Amniotic epithelial cell (primary cell): ENCODE results near the gene ACKR4.
"Not testable (repeated sequence)": the region's sequence is repeated elsewhere in the genome, so short reads cannot be mapped to it uniquely, and the experiment has no call there.

ENCODE experiments used
- DNase-seq: peaks from one replicate; pipeline ENCODE4 v3.0.0-alpha.2; 2010; ENCODE audit warnings: low read depth

Gene ACKR4

DNA sequence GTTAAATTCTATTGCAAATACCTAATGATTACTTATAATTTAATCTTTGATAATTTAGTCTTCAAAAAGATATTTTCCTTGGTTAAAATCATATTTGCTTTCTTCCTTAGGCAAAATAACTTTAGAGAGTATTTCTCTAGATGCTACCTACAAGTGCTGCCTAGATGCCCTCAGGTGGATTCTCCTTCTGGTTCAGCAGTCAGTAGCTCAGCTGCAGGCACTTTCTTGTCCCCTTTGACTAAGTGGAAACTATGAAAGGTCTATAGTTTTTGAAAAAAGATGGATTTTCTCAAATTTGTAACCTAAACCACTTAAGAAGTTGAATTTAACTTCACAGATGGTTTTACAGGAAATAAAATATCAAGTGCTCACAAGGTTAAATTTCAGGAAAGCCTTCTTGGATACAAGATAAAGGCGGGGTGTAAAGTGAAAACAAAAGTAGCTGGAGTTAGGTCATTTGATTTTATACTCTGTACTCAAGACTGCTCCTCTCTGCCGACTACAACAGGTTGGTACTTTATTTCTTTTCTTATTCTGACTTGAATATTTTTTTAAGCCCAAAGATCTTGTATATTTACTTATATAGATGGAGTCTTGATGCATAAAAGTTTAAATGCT is at the start of gene ACKR4:
Gene ACKR4 (plus strand): TSS at position 455 of the 618 bp plus-strand sequence. CDS start 3,128 bp downstream, outside the sequence.
- no peak for DNase-seq

DNA sequence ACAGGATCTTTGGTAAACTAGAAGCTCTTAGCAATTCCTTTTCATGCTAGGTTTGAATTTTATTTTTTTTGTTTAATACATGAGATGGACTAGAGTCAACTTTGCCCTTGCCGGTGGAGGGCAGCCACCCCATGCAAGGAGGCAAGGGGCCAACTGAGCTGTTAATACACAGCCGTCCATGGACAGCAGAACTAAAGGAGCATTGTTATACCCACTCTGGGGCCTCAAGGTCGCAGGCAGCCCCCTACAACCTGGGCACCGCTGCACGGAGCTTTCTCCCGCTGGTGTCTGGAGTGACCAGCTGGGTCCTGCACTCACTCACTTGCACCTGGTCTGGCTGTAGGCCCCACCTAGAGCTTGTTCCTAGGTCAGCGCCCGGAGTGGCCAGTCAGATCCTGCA is 47.9 kb upstream of the ACKR4 start:
- DNase-seq, result no peak

DNA sequence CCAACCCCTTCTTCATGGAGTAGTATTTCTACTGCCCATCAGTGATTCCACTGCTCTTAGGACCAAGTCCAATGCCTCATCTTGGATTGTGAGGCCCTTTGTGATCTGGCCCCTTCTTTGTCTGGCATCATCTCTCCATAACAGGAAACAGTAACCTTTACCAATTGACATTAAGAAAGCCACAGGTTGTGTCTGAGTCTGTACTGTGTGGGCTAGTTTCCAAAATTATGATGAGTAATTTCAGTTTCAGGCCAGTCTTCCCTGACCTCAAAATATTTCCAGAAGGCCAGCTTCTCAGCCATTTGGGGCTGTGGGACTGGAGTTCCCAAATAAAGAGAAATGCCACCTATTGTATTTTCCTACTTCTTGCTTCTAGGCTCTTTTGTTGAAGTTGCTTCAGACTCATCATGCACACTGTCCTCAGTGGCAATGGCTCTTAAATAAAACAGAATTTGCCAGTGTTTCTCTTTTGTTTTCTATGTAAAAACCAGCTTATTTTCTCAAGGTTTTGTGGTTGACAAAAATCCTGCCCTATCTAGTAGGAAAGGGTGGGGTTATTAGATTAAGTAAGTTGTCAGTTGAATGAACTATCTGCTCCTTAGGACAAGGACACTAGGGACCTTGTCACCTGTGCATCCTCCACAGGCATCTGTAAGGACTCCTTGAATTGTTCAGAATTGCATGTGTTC is 47.0 kb upstream of the ACKR4 start:
- peak; percentile 49 for DNase-seq

DNA sequence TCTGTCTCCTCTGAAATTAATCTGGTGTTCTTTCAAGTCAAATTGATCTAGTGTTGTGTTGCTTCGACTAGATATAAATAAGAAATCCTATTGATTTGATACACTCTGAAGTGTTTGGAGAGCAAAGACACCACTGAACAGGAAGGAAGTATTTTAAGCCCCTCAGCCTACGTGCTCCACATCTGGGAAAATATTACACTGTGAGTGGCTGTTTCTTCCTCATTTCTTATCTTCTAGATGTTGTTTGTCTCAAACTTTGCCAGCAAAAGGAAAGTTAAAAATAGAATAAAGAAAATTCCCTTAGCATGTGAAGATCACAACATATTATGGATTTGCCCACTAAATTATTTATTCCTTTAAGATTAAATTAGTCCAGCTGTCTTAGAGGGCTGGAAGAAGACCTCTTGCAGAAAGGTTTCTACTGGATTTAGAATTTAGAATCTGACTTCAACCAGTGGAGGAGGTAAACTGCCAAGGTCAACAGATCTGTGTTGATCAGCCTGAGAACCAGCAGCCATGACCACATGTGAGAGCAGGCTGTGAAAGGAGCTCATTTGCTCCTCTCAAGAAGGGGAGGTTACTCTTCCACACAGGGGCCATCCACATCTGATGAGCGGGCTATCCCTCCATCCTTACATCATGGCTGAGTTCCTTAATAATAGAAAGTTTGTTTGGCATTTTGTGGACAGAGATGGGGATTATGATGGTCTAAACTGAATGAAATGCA is 46.3 kb upstream of the ACKR4 start:
- peak; percentile 8 for DNase-seq

DNA sequence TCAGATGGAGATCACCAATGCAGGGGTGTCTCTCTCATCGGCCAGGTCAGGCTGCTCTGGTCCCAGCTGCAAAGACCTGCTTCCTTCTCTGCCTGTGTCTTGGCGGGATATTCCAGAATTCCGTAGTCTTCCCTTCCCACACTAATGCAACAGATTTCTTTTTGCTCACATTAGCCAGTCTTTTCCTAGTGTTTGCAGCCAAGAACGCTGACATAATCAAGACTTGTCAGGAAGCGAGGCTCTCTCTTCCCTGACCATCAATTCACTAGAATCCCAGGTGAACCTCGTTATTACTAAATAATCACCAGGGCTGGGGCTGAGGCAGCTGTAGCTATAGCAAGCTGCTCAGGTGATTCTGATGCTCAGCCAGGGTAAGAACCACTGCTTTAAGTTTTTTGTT is 43.2 kb upstream of the ACKR4 start:
- no peak for DNase-seq

DNA sequence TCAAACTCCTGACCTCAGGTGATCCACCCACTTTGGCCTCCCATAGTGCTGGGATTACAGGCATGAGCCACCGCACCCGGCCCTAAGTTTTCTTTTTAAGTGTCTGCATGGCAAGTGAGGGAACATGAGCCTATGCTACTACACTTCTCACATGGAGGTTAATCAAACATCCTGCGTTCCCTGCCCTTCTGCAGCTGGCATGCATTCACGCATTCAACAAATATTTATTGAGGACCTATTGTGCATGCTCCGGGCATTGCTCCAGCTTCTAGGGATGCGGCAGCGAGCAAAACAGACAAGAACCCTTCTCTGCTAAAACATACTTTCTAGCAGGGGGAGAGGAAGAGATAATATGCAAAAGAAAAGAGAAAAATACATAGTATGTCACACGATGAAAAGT is 42.6 kb upstream of the ACKR4 start:
- DNase-seq, result no peak

DNA sequence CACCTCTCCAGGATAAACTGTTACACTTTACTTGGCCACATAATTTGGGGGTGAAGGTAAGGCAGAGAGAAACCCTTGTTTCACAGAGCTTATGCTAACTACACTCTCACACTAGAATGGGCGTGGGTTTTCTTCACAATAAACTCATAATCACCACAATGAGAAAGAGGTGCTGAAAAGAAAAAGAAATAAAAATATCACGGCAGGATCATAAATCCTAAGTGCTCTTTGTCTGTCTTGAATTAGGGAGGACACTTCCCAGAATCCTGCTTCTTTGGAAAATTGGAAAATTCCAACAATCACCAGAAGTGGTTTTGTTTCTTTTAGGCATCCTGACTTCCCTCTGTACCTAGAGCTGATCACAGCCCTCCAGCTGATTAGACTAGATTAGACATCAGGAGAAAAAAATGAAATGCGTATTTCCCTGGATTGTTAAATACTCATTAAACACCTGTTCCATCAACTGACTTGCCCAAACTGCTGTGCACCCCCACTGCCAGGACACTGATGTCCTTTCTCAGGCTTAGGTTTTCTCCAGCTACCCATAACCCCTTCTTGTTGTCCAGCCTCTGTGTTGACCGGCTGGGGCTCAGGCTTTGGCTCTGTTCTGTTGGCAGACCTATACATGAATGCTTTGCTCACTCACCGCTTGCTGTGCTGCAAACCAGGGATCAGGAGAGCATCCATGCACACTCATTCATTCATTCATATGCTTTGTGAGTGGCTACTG is 41.6 kb upstream of the ACKR4 start:
- DNase-seq, result no peak

DNA sequence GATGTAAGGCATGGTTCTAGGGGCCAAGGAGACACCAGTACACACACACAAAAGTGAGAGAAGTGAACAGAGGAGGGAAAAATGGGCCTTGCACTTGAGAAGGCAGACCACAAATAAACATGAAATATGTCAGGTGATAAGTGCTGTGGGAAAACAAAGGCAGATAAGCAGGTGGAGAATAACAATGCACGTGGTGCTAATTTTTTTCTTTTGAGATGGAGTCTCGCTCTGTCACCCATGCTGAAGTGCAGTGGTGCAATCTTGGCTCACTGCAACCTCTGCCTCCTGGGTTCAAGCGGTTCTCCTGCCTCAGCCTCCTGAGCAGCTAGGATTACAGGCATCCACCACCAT is 41.1 kb upstream of the ACKR4 start:
- not testable (repeated sequence) for DNase-seq

DNA sequence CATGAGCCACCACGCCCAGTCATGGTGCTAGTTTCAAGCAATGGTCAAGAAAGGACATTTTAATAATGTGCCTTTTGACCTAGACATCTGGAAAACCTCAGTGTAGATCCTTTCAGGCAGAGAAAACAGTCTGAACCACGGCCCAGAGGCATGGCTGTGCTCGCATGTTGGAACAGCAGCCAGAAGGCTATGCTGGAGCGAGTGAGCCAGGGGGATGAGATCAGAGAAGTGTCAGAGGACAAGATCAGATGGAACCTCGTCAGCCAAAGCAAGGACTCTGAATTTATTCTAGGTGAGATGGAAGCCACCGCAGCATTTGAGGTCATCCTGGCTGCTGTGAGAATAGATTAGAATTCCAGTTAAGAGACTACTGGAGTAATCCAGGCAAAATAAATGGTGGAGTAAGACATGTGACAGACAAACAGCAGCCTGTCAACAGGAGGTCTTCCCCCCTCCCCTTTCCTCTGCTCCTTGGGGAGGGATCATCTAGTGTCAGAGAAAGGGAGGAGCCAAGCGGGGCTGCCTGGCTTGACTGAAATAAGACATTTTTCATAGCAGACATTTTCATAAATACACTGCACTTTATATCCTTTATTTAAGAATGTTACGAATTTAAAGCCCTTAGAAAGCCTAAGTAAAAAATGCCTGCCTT is 40.4 kb upstream of the ACKR4 start:
- DNase-seq, result no peak

DNA sequence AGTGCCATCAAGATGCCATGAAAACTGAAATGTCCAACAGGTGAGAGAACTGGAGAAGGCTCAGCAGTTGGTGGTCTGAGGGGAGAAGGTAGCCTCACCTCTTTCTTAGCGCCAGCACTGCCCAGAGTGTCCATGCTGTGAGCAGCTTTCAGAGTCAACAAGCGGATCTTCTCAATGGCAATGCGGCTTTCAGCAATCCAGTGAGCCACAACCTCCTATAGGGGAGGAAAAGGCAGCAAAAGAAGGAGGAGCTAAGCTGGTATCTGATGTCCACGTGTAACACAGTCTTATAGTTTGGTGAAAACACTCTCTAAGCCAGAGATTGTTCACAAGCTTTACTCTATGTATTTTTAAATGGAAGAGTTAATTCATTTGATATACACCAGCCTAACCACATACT is 36.1 kb upstream of the ACKR4 start:
- DNase-seq, result no peak

DNA sequence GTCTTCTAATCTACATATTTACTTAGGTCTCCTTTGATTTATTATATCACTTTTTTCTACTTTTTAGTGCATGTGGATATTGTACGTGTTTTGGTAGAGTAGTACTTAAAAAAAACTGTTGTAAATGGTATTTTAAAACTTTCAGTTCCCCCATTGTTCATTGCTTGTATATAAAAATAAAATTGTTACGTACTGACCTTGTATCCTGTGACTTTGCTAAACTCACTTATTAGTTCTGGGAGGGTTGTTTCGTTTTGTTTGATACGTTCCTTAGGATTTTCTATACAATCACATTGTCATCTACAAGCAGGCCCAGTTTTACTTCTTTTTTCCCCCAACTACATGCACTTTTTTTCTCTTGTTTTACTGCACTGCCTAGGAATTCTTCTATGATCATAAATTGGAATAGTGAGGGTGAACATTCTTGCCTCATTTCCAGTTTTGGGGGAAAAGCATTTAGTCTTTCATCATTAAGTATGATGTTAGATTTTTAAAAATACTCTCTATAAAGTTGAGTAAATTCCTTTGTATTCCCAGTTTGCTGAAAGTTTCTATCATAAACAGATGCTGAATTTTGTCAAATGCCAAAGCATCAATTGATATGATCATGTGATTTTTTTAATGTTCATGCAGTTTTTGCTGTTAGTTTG is 33.5 kb upstream of the ACKR4 start:
- DNase-seq, result no peak

DNA sequence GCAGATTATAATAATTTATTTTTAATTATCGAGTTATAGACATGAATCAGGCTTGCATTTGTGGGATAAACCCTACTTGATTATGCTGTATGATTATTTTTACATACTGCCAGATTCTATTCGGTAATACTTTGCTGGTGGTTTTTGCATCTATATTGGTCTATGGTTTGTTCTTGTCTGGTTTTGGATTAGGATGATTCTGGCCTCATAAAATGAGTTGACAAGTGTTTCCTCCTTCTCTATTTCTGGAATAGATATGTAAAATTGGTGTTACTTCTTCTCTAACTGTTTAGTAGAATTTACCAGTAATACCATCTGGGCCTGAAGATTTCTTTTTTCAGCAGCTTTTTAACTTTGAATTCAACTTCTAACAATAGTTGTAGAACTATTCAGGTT is 33.0 kb upstream of the ACKR4 start:
- no peak for DNase-seq

DNA sequence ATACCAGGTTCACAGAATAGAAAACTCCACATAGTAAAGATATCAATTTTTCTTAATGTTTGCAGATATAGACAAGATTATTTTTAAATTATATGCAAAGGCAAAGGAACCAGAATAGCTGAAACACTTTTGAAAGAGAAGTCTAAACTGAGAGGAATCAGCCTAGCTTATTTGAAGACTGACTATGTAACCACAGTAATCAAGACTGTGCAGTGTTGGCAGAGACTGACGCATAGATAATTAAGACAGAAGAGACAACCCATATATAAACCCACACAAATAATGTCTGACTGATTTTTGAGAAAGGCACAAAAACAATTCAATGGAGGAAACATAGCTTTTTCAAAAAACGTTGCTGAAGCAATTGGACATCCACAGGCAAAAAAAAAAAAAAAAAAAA is 28.6 kb upstream of the ACKR4 start:
- DNase-seq, result no peak

DNA sequence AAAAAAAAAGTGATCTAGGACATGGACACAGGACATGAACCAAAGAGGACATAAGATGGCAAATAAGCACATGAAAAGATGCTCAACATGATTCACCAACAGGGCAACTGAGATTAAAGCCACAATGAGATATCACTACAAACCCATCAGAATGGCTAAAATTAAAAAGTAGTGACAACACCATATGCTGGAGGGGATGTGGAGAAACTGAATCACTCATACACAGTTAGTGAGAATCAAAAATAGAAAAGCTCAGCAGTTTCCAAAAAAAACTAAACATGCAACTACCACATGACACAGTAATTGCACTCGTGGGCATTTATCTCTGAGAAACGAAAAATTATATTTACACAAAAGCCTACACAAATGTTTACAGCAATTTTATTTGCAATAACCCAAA is 27.9 kb upstream of the ACKR4 start:
- no peak for DNase-seq

DNA sequence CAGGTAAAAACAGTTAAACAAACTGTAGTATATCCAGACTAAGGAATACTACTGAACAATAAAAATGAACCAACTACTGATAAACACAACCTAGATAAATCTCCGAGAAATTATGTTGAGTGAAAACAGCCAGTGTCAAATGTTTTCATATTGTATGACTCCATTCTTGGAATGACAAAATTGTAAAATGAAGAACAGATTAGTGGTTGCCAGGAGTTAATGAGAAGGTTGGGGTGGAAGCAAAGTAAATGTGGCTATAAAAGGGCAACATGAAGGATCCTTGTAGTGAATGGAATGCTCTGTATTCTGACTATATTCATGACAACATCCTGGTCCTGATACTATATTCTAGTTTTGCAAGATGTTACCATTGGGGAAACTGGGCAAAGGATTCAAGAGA is 27.5 kb upstream of the ACKR4 start:
- DNase-seq, result no peak

DNA sequence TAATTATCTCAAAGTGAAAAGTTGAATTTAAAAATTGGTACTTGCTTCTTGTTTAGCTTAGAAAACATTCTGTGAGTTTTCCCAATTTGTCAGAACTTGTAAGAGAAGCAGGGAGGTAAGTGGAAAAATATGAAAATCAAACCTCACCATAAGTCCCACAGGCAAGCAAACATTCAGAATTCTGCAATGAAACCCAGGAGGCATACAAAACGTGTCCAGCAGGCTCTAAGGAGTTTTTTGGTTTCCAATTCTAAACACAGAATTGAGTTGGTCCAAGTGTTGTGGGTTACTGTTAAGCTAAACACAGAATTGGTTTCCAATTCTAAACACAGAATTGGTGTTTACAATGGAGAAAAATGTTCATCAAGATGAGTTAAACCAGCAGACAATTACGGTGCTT is 27.1 kb upstream of the ACKR4 start:
- no peak for DNase-seq

DNA sequence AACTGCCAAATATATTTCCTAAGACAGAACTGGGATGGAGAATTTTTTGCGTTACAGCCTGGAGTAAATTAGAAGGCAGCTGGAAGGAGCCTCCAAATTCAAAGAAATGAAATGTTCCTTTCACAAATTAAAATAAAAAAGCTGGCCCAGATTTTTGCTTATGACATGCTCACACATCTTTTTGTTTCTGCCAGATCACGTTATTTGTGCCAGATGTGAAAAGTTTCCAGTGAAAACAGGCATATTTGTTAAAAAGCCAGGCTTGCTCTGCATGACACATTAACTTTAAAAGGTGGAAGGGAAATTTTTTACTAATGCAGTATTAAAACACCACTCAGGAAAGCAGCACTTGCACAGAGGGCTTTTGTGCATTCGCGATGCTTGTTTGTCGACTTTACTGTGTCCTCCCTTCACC is 23.3 kb upstream of the ACKR4 start:
- no peak for DNase-seq

DNA sequence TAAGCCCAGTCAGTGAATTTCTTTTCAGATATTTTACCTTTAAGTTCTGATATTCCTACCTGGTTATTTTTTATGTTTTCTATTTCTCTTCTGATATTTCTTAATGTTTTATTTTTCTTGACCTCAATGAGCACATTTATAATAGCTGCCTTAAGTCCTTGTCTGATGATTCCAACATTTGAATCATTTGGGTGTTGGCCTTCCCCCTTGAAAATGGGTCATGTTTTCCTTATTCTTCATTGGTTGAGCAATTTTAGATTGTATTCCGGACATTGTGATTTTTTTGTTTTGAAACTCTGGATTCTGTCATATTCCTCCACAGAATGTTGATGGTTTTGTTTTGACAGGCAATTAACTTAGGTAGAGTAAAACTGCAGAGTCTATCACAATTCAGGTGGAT is 9.7 kb upstream of the ACKR4 start:
- no peak for DNase-seq

DNA sequence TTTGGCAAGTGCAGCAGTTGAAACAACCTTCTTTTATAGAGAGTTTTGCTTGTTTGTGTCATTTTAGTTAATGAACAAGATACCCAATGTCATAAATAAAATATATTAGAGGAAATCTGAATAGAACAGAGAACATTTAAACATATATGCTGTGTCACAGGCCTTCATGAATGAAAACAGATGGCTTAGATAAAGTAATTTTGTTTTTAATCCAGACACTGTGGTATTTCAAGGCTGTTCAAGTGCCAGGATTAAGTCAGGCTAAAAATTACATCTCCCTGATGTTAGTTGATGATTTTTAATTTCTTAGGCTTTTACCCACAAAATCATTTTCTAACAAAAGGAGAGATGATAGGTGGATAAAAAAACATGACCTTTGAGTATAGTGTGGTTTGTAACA is 4.9 kb upstream of the ACKR4 start:
- DNase-seq, result no peak

DNA sequence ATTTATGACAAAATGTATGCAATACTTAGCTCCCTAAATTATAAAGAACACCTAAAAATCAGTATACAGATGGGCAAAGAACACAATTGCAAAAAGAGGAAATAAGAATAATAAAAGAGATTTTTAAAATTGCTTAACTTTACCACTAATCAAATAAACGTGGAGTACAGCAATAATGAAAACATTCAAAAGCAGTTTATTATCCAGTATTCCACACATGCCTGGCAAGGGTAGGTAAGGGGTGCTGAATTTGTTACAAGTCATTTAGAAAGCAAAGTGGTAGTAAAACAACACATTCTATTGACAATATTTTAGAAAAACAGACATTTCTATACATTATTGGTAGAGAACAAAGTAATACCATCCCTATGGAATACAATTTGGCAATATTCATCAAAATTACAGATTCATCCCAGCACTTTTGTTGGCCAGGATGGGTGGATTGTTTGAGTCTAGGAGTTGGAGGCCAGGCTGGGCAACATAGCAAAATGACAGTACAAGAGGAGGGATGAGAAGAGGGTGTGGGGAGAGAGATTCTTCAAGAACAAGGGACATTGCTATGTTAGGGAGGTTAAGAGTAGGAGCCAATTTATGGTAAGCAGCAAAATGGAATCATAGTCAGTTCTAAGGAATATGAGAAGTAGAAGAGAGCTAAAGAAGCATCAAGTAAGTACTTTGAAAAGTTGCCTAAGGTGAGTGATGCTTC is 3.7 kb upstream of the ACKR4 start:
- DNase-seq, result no peak

DNA sequence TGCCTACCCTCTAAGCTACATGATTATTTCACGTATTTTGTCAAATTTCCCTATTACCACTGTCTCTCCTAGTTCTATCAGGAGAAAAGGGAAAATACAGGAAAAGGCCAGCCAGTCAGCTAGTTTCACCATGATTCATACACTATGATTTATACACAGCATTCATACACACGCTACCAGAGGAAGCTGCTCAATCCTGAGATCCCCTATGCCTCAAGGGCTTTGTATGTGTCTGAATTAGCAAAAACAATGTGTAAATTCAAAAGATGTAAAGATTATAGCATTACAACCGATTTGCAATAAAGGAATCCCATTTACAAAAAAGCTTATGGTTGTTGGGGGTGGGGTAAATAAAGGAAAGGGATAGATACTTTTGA is 3.1 kb upstream of the ACKR4 start:
- peak; percentile 77 for DNase-seq
